ENCODE measurements around the gene XPOT. TPM values are rescaled to one million over a fixed set of nuclear protein-coding genes. Genes with fewer than 3 reads are reported as not detected.

Gene XPOT
- total RNA-seq, 1 experiment from 2014 or later: 140 TPM

- TF ChIP-seq, protein P1, sequence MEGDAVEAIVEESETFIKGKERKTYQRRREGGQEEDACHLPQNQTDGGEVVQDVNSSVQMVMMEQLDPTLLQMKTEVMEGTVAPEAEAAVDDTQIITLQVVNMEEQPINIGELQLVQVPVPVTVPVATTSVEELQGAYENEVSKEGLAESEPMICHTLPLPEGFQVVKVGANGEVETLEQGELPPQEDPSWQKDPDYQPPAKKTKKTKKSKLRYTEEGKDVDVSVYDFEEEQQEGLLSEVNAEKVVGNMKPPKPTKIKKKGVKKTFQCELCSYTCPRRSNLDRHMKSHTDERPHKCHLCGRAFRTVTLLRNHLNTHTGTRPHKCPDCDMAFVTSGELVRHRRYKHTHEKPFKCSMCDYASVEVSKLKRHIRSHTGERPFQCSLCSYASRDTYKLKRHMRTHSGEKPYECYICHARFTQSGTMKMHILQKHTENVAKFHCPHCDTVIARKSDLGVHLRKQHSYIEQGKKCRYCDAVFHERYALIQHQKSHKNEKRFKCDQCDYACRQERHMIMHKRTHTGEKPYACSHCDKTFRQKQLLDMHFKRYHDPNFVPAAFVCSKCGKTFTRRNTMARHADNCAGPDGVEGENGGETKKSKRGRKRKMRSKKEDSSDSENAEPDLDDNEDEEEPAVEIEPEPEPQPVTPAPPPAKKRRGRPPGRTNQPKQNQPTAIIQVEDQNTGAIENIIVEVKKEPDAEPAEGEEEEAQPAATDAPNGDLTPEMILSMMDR (IDR thresholded peaks at IDR 0.05; ENCODE audit: unreplicated experiment): no peak
- no peak for DNase-seq
- no TSS peak for BruUV-seq (replicated peaks)
- Mint-ChIP-seq H3K4me1 (ENCODE audit: low read depth, unreplicated experiment) (peaks cover 37% of the 10 kb centered on the region), H3K36me3 (ENCODE audit: insufficient read depth, unreplicated experiment) (peaks cover 5% of the 10 kb centered on the region), H3K9me3 (ENCODE audit: low read depth, unreplicated experiment) (peaks cover 8% of the 10 kb centered on the region), H3K4me3 (ENCODE audit: low read depth, unreplicated experiment) (no peak overlapping the region), H3K27ac (ENCODE audit: unreplicated experiment) (peak overlapping the region; percentile 63), H3K27me3 (ENCODE audit: unreplicated experiment) (no peaks in the 10 kb centered on the region)
- intact Hi-C loops (cut with micrococcal nuclease; ENCODE audit: unreplicated experiment): loop anchor here (5.0 kb wide), 1 partner anchor 548 kb away; no protein-coding TSS in a partner anchor
- CTCF ChIA-PET: no interaction called here
These were observed 19.2 kb upstream of the XPOT start for GRCh38 chr12:64385019-64385418.

- peak; percentile 69 for DNase-seq
- no TSS peak for BruUV-seq (replicated peaks)
- H3K27ac Mint-ChIP-seq (ENCODE audit: unreplicated experiment): peak overlapping the region; percentile 63
These were observed 18.7 kb upstream of the XPOT start for GRCh38 chr12:64385468-64385867.

DNA sequence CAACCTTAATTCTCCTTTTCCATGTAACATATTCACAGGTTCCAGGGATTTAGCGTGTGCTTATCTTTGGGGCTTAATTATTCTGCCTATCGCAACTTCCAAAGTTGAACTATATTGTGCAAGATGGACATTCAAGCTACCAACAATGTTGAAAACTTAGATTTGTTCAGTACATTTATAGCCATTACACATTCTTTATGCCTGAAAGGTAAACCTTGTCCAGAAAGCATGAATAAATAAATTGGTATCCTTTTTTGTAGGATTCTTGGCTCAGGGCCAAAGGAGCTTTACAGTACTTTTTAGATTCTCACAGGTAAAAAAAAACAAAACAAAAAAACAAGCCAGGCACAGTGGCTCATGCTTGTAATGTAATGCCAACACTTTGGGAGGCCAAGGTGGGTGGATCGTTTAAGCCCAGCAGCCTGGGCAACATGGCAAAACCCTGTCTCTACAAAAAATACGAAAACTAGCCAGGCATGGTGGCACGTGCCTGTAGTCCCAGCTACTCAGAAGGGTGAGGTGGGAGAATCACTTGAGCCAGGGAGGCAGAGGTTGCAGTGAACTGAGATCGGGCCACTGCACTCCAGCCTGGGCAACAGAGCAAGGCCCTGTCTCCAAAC is 16.9 kb upstream of the XPOT start:
- TF ChIP-seq, protein P1 (IDR thresholded peaks at IDR 0.05; ENCODE audit: unreplicated experiment): no peak
- Mint-ChIP-seq H3K27me3 (ENCODE audit: unreplicated experiment) (no peaks in the 10 kb centered on the region), H3K4me3 (ENCODE audit: low read depth, unreplicated experiment) (no peak overlapping the region), H3K4me1 (ENCODE audit: low read depth, unreplicated experiment) (peaks cover 37% of the 10 kb centered on the region), H3K9me3 (ENCODE audit: low read depth, unreplicated experiment) (no peaks in the 10 kb centered on the region), H3K36me3 (ENCODE audit: insufficient read depth, unreplicated experiment) (peaks cover 5% of the 10 kb centered on the region), H3K27ac (ENCODE audit: unreplicated experiment) (peak overlapping the region; percentile 77)
- intact Hi-C loops (cut with micrococcal nuclease; ENCODE audit: unreplicated experiment): loop anchor here (5.0 kb wide), 1 partner anchor 550 kb away; no protein-coding TSS in a partner anchor
- no TSS peak for BruUV-seq (replicated peaks)
- no peak for DNase-seq
- CTCF ChIA-PET: interaction anchor here (0.6 to 0.7 kb wide), 3 partner anchors 88 to 239 kb away, joined by 3 read pairs; no protein-coding TSS in a partner anchor

More at GRCh38 chr12:64385468-64385867, 18.7 kb upstream of the XPOT start:
- TF ChIP-seq, protein P1 (IDR thresholded peaks at IDR 0.05; ENCODE audit: unreplicated experiment): no peak
- Mint-ChIP-seq H3K4me3 (ENCODE audit: low read depth, unreplicated experiment) (peak overlapping the region; percentile 26), H3K9me3 (ENCODE audit: low read depth, unreplicated experiment) (peaks cover 6% of the 10 kb centered on the region), H3K36me3 (ENCODE audit: insufficient read depth, unreplicated experiment) (peaks cover 5% of the 10 kb centered on the region), H3K4me1 (ENCODE audit: low read depth, unreplicated experiment) (peaks cover 37% of the 10 kb centered on the region), H3K27me3 (ENCODE audit: unreplicated experiment) (no peaks in the 10 kb centered on the region)
- CTCF ChIA-PET: no interaction called here
- intact Hi-C loops (cut with micrococcal nuclease; ENCODE audit: unreplicated experiment): loop anchor here (5.0 kb wide), 1 partner anchor 548 kb away; no protein-coding TSS in a partner anchor

DNA sequence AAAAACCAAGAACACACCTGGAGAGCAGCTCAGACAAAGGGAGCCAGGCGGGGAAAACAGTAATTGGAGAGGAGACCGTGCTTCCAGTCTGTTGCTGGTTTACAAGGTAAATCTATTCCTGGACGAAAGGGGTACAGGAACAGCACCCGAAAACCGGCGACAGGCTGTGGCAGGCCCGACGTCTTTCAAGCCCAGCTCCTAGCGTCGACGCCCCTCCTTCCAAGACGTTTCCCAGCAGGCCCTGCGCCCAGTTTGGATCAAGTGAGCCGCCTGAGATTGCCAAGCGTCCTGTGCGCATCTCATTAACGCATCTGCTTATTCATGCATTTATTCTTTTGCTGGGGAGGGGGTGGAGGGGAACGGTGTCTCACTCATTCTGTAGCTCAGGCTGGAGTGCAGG is 15.0 kb upstream of the XPOT start:
- no peak overlapping the region for H3K27ac Mint-ChIP-seq (ENCODE audit: unreplicated experiment)
- no peak overlapping the region for H3K4me3 Mint-ChIP-seq (ENCODE audit: low read depth, unreplicated experiment)
- DNase-seq: no peak
- intact Hi-C loops (cut with micrococcal nuclease; ENCODE audit: unreplicated experiment): loop anchor here (5.0 kb wide), 1 partner anchor 552 kb away; no protein-coding TSS in a partner anchor
- TF ChIP-seq, protein P1 (IDR thresholded peaks at IDR 0.05; ENCODE audit: unreplicated experiment): no peak
- no peaks in the 10 kb centered on the region for H3K9me3 Mint-ChIP-seq (ENCODE audit: low read depth, unreplicated experiment)
- CTCF ChIA-PET: no interaction called here
- no peaks in the 10 kb centered on the region for H3K27me3 Mint-ChIP-seq (ENCODE audit: unreplicated experiment)
- H3K36me3 Mint-ChIP-seq (ENCODE audit: insufficient read depth, unreplicated experiment): peaks cover 5% of the 10 kb centered on the region
- H3K4me1 Mint-ChIP-seq (ENCODE audit: low read depth, unreplicated experiment): peaks cover 30% of the 10 kb centered on the region
- BruUV-seq (replicated peaks): no TSS peak

Measured in Calu3 (cell line).